Measurements from ENCODE around the gene HDAC4.

- no peak for TF ChIP-seq EZH2 (IDR thresholded peaks at IDR 0.05; ENCODE audit: borderline replicate concordance, low read length)
- no peak for TF ChIP-seq CTCF (IDR thresholded peaks at IDR 0.05; ENCODE audit: low read length)
Measured at GRCh38 chr2:239436076-239436475, 35.3 kb upstream of the HDAC4 start.
